HL-60 (cell line): ENCODE results near the gene SMOC1.

Experiments
- DNase-seq, 2 experiments: peaks; one replicate each; pipeline ENCODE4 v3.0.0-alpha.2; 2010 to 2020; ENCODE audit warnings: low read depth in 1 of 2, low spot score in 1 of 2
- H3K27ac ChIP-seq: fragments of 250-450 bp; sonication (Bioruptor Pico); replicated peaks from 2 replicates; pipeline ENCODE4 v1.5.1; 2020; ENCODE audit warnings: mild to moderate bottlenecking, moderate library complexity
- H3K27me3 ChIP-seq: fragments of 250-450 bp; sonication (Bioruptor Pico); 2 replicates; pipeline ENCODE4 v1.5.1; 2021; ENCODE audit warnings: mild to moderate bottlenecking, moderate library complexity; ENCODE audit not compliant: insufficient read depth, poor library complexity, severe bottlenecking
- H3K4me3 ChIP-seq: replicated peaks from 2 replicates; pipeline ENCODE4 v1.5.1; 2011; ENCODE audit warnings: mild to moderate bottlenecking, control low read depth, low read length; ENCODE audit not compliant: insufficient read depth
- GABPA ChIP-seq: IDR thresholded peaks from 2 replicates; pipeline ENCODE4 v1.6.1; 2012; ENCODE audit warnings: low read depth
- POLR2AphosphoS5 ChIP-seq: IDR thresholded peaks from 2 replicates; pipeline ENCODE4 v1.6.1; 2012; ENCODE audit warnings: low read depth
- REST ChIP-seq: IDR thresholded peaks from 2 replicates; pipeline ENCODE4 v1.6.1; 2012; ENCODE audit warnings: low read depth; ENCODE audit not compliant: insufficient replicate concordance
- SPI1 ChIP-seq: IDR thresholded peaks from 2 replicates; pipeline ENCODE4 v1.6.1; 2012; ENCODE audit warnings: low read depth, mild to moderate bottlenecking, borderline replicate concordance
- TF ChIP-seq, protein P1 (sequence below): IDR thresholded peaks from one replicate; pipeline ENCODE4 v1.5.1; 2011; ENCODE audit warnings: low read length, control low read depth, inconsistent platforms; ENCODE audit not compliant: insufficient read depth

Gene SMOC1

GRCh38 chr14:69880044-69880487 lies 850 bp downstream of the SMOC1 start:
- Histone ChIP-seq H3K27me3 (no peaks in the 10 kb centered on the region), H3K27ac (no peak overlapping the region), H3K4me3 (no peak overlapping the region)
- DNase-seq = no peak
- TF ChIP-seq SPI1 (no peak), GABPA (no peak), REST (no peak), POLR2AphosphoS5 (no peak)
- TF ChIP-seq, protein P1, sequence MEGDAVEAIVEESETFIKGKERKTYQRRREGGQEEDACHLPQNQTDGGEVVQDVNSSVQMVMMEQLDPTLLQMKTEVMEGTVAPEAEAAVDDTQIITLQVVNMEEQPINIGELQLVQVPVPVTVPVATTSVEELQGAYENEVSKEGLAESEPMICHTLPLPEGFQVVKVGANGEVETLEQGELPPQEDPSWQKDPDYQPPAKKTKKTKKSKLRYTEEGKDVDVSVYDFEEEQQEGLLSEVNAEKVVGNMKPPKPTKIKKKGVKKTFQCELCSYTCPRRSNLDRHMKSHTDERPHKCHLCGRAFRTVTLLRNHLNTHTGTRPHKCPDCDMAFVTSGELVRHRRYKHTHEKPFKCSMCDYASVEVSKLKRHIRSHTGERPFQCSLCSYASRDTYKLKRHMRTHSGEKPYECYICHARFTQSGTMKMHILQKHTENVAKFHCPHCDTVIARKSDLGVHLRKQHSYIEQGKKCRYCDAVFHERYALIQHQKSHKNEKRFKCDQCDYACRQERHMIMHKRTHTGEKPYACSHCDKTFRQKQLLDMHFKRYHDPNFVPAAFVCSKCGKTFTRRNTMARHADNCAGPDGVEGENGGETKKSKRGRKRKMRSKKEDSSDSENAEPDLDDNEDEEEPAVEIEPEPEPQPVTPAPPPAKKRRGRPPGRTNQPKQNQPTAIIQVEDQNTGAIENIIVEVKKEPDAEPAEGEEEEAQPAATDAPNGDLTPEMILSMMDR = no peak

DNA sequence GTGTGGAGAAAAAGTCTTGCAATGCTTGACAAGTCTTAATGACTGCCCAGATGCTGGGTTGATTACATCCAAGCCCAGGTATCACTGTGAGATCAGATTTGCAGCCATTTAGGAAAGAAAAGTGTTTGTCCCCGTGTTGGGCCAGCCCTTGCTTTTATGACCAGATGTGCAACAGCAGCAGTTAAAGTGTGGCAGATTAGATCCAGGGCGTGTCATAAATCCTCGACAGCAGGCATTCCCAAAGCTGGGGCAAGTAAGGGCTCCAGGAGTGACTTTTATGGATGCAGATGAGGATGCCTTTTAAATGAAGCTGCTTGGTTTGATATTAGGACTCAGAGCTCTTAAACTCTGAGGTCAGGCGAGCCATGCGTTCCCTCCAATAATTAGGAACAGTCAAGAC lies 1.7 kb downstream of the SMOC1 start:
- TF ChIP-seq SPI1 = no peak
- no peak for TF ChIP-seq GABPA
- TF ChIP-seq POLR2AphosphoS5 = no peak
- TF ChIP-seq, protein P1 = no peak
- no peak for TF ChIP-seq REST
- no peak overlapping the region for H3K27ac ChIP-seq
- no peaks in the 10 kb centered on the region for H3K27me3 ChIP-seq
- H3K4me3 ChIP-seq = no peak overlapping the region
- no peak for DNase-seq

DNA sequence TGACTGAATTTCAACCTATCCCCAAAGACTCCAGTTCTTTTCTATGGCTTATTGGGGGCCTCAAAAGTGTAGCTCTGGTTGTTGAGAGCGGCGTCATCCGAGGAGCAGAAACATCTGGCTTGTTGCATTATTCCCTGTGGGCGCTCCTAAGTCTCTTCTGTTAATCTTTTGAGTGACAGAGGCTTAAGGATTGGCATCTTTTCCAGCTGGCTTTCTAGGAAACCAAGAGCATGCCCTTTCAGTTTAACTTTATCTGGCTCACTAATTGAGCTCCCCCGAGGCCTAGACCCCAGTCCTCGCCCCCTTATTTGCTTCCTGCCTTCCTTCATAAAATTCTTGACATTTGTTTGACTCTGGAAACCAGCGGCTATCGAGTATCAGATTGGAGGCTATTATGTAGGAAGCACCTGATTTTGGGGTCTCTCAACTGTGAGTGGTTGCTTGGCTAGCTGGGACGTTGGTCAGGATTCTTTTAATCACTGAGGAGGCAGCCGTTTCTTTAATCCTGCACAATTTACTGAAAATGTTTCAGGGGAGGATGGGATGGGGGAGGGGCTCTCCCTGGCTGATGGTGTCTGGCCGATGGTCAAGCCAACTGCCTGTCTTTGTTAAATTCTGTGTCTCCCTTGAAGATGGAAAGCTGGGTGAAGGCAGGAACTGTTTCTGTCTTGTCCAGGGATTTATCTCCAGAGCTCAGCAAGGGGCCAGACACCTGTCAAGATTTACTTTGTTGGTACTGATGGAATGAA lies 3.1 kb downstream of the SMOC1 start:
- TF ChIP-seq, protein P1 = no peak
- TF ChIP-seq POLR2AphosphoS5 (no peak), REST (no peak), GABPA (no peak), SPI1 (no peak)
- no peak for DNase-seq
- Histone ChIP-seq H3K4me3 (no peak overlapping the region), H3K27me3 (no peaks in the 10 kb centered on the region), H3K27ac (no peak overlapping the region)
